T-helper 2 cell (primary cell): Measurements from ENCODE around the gene HCRTR1.

Experiments
- DNase-seq, 5 experiments: peaks; one replicate each; pipeline versions ENCODE4 v3.0.0 to v3.0.0-alpha.2; 2012 to 2022

Gene HCRTR1

GRCh38 chr1:31650161-31651088 lies 32.9 kb downstream of the HCRTR1 start:
- DNase-seq, result no peak

GRCh38 chr1:31651089-31651420 lies 33.6 kb downstream of the HCRTR1 start:
- no peak for DNase-seq

GRCh38 chr1:31651766-31652165 lies 34.3 kb downstream of the HCRTR1 start:
- no peak for DNase-seq

- DNase-seq, result no peak
Observed at GRCh38 chr1:31652891-31653499, 35.5 kb downstream of the HCRTR1 start.

GRCh38 chr1:31653717-31654473 lies 36.4 kb downstream of the HCRTR1 start:
- DNase-seq, result no peak

- no peak for DNase-seq
Observed at GRCh38 chr1:31654474-31654776, 36.9 kb downstream of the HCRTR1 start.

- DNase-seq, result no peak
Observed at GRCh38 chr1:31655104-31655503, 37.6 kb downstream of the HCRTR1 start.

GRCh38 chr1:31655756-31656155 lies 38.3 kb downstream of the HCRTR1 start:
- DNase-seq, result no peak

- DNase-seq, result no peak
Observed at GRCh38 chr1:31657020-31657804, 39.7 kb downstream of the HCRTR1 start.

- DNase-seq, result no peak
Observed at GRCh38 chr1:31657972-31658510, 40.6 kb downstream of the HCRTR1 start.

GRCh38 chr1:31658721-31659120 lies 41.2 kb downstream of the HCRTR1 start:
- no peak for DNase-seq

- no peak for DNase-seq
Observed at GRCh38 chr1:31659889-31660288, 42.4 kb downstream of the HCRTR1 start.

GRCh38 chr1:31660871-31661455 lies 43.5 kb downstream of the HCRTR1 start:
- no peak for DNase-seq

GRCh38 chr1:31661856-31662255 lies 44.4 kb downstream of the HCRTR1 start:
- DNase-seq, result no peak

GRCh38 chr1:31662463-31662862 lies 45.0 kb downstream of the HCRTR1 start:
- no peak for DNase-seq

GRCh38 chr1:31663622-31664452 lies 46.3 kb downstream of the HCRTR1 start:
- peak; percentile 17 to 45 (median 36) for DNase-seq

- DNase-seq, result no peak
Observed at GRCh38 chr1:31664528-31664927, 47.0 kb downstream of the HCRTR1 start.

- DNase-seq, result no peak
Observed at GRCh38 chr1:31665234-31665878, 47.9 kb downstream of the HCRTR1 start.

GRCh38 chr1:31666263-31666963 lies 48.9 kb downstream of the HCRTR1 start:
- no peak for DNase-seq
